Breast epithelium (tissue), 3 donors: ENCODE data around the gene FUT8.

ENCODE experiments used
- POLR2A ChIP-seq: fragments of 450-650 bp; IDR thresholded peaks from one replicate; pipeline ENCODE4 v1.6.1; 2016; ENCODE audit warnings: antibody characterized with exemption, mild to moderate bottlenecking, moderate library complexity
- POLR2AphosphoS5 ChIP-seq, 3 donors: sonication (generic); formaldehyde crosslinking; IDR thresholded peaks; one replicate each; pipeline ENCODE4 v1.6.1; 2017; ENCODE audit warnings: antibody characterized with exemption in 3 of 3
- TF ChIP-seq, protein P1 (sequence below), 3 donors: fragments of 450-650 bp; IDR thresholded peaks; one replicate each; pipeline ENCODE4 v1.5.1; 2016 to 2017; ENCODE audit warnings: antibody characterized with exemption in 3 of 3, mild to moderate bottlenecking in 3 of 3, moderate library complexity in 3 of 3

DNA sequence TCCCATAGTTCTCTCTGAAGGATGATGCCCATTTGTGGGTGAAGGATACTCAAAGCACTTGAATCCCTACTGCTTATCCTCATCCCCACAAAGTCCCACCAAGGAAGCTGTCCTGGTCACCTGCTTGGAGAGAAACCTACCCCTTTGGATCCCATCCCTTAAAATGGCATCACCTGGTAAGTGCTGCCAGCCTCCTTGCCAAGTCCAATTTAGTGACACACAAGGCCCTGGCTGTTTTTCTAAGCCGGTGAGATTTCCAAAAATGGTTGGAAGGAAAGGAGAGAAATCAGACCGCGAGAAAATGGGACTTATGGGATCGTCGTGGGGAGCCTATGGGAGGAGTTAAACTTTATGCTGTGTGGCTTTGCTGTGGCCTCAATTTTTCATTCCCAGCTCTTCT is 358.2 kb downstream of the FUT8 start:
- TF ChIP-seq, protein P1, sequence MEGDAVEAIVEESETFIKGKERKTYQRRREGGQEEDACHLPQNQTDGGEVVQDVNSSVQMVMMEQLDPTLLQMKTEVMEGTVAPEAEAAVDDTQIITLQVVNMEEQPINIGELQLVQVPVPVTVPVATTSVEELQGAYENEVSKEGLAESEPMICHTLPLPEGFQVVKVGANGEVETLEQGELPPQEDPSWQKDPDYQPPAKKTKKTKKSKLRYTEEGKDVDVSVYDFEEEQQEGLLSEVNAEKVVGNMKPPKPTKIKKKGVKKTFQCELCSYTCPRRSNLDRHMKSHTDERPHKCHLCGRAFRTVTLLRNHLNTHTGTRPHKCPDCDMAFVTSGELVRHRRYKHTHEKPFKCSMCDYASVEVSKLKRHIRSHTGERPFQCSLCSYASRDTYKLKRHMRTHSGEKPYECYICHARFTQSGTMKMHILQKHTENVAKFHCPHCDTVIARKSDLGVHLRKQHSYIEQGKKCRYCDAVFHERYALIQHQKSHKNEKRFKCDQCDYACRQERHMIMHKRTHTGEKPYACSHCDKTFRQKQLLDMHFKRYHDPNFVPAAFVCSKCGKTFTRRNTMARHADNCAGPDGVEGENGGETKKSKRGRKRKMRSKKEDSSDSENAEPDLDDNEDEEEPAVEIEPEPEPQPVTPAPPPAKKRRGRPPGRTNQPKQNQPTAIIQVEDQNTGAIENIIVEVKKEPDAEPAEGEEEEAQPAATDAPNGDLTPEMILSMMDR (IDR thresholded peaks at IDR 0.05) = no peak
- TF ChIP-seq POLR2AphosphoS5 (IDR thresholded peaks at IDR 0.05) = no peak
- TF ChIP-seq POLR2A = no peak
